ENCODE measurements around the gene QRFP. TPM values are rescaled to one million over a fixed set of nuclear protein-coding genes. Genes with fewer than 3 reads are reported as not detected.
A peak's percentile ranks its signal among the peaks of the same experiment; 100 is the strongest.

Gene QRFP
- total RNA-seq, 4 donors from 2014 or later: not detected

DNA sequence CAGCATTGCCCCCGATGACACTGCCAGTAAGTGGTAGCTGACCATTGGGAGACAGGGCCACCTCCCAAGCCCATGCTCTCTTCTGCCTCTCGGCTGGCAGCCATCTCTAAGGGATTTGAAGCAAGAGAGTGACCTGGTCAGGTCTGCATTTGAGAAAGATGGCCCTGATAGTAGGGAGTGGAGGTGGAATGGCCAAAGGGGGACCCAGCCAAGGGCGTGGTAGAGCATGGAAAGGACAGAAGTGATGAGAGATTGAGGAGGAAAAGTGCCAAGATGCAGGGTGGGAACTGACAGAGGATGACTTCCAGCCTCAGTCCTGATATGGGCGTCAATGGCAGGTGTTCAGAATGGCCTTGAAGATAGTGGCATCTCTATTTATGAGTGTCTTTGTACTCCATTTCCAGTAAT, 52.6 kb downstream of the QRFP start:
- TF ChIP-seq POLR2A (IDR thresholded peaks at IDR 0.05): no peak
- TF ChIP-seq, protein P1, sequence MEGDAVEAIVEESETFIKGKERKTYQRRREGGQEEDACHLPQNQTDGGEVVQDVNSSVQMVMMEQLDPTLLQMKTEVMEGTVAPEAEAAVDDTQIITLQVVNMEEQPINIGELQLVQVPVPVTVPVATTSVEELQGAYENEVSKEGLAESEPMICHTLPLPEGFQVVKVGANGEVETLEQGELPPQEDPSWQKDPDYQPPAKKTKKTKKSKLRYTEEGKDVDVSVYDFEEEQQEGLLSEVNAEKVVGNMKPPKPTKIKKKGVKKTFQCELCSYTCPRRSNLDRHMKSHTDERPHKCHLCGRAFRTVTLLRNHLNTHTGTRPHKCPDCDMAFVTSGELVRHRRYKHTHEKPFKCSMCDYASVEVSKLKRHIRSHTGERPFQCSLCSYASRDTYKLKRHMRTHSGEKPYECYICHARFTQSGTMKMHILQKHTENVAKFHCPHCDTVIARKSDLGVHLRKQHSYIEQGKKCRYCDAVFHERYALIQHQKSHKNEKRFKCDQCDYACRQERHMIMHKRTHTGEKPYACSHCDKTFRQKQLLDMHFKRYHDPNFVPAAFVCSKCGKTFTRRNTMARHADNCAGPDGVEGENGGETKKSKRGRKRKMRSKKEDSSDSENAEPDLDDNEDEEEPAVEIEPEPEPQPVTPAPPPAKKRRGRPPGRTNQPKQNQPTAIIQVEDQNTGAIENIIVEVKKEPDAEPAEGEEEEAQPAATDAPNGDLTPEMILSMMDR (IDR thresholded peaks at IDR 0.05): no peak
- DNase-seq (ENCODE audit: low spot score in 2 of 2): peak; percentile 49 to 87
- H3K4me3 ChIP-seq (ENCODE audit: low read depth, poor library complexity, severe bottlenecking): no peak overlapping the region
- WGBS, 2 donors: 59 to 71% methylated on average over 4 of the region's 4 CpGs
- intact Hi-C loops (cut with DNase I; ENCODE audit: low total_unique reads): no loop called here

DNA sequence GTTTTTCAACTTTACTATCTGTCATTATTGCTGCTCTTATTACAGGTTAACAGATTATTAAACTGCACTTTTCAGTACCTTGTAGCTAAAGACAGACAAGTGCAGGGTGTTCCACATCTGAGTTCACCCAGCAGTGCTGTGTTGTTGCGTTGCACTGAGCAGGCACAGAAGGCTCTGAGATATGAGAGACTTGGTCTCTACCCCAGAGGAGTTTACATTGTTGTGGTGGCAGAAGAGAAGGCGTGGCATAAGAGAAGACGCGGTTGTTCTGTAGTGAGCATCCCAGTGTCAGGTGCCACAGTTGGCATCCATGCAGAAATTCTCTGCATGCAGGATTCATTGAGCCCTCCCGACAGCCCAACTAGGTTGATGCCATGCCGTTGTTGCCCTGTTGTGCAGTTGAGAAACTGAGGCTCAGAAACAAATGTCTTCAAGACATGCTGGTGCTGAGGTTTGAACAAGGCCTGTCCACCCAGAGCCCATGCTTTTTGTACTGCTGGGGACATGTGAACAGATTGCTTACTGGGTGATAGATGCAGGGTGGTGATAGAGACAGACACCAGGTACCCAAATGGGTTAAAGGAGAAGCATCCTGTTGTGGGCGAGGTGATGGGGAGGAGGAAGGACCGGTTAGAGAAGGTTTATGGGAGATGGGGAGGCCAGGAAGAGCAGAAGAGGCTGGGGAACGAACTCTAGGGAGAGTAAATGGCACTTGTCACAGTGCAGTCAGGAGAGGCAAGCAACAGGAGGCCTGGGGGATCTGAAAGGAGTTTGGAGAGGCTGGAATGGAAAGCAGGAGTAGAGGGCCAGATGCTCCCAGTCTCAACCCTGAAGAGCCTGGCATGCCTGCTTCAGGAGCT, 53.3 kb downstream of the QRFP start:
- TF ChIP-seq, protein P1 (IDR thresholded peaks at IDR 0.05): no peak
- TF ChIP-seq POLR2A (IDR thresholded peaks at IDR 0.05): no peak
- no peak overlapping the region for H3K4me3 ChIP-seq (ENCODE audit: low read depth, poor library complexity, severe bottlenecking)
- intact Hi-C loops (cut with DNase I; ENCODE audit: low total_unique reads): no loop called here
- DNase-seq (ENCODE audit: low spot score in 2 of 2): no peak
- WGBS, 2 donors: 64 to 75% methylated on average over 9 of the region's 9 CpGs

Other genes starting within 250 kb of the QRFP start
- gene PRDM12, start 232.2 kb downstream of the QRFP start, total RNA-seq: under 1 TPM in 1 of 4 donors, not detected in 3; 0.21 TPM
- 10 to 100 TPM; 14.8 to 19.7 (median 17.9) TPM for gene EXOSC2, start 203.0 kb downstream of the QRFP start, total RNA-seq
- gene ABL1, start 61.6 kb downstream of the QRFP start, total RNA-seq: 10 to 100 TPM; 21.2 to 47.2 (median 34.3) TPM
- gene FIBCD1, start 42.4 kb upstream of the QRFP start, total RNA-seq: under 1 TPM in 2 of 4 donors, not detected in 2; 0.17 to 0.42 TPM
- 10 to 100 TPM in 3 of 4 donors, 1 to 10 TPM in 1; 9.1 to 23.0 (median 11.2) TPM for gene LAMC3, start 112.4 kb upstream of the QRFP start, total RNA-seq
- 10 to 100 TPM; 17.2 to 33.0 (median 20.7) TPM for gene AIF1L, start 199.7 kb upstream of the QRFP start, total RNA-seq
- 10 to 100 TPM; 33.8 to 64.4 (median 39.8) TPM for gene NUP214, start 228.8 kb upstream of the QRFP start, total RNA-seq